Activated T-cell treated with anti-CD3 and anti-CD28 coated beads for 48 hours (primary cell): ENCODE measurements around the gene DCST2.
A peak's percentile ranks its signal among the peaks of the same experiment; 100 is the strongest.

Experiments used
- DNase-seq: peaks from one replicate; pipeline ENCODE4 v3.0.0-alpha.2; 2020; ENCODE audit warnings: low read depth

Gene DCST2

DNA sequence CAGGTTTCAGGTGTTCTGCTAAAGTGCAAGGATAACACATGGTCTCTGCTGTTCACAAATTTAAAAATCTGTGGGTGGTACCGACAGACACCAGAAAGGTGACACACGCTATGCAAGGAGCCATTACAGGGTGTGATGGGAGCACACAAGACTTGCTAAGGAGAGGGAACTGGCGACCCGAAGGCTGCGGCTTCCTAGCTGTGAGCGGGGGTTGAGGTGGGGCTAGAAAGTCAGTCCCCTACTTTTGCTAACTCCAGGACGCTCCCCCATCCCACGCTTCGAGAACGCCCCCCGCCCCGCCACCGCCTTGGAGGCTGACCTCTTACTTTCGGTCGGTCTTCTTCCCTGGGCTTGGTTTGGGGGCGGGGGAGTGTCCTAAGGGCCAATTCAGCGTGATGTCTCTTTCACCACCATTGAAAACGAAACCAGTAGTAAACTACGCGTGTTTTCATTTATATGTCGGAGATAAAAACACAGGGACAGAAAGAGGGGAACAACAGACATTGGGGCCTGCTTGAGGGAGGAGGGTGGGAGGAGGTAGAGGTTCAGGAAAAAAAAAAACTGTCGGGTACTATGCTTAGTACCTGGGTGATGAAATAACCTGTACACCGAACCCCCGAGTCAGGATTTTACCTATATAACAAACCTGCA is 58.0 kb downstream of the DCST2 start:
- DNase-seq = peak; percentile 60

DNA sequence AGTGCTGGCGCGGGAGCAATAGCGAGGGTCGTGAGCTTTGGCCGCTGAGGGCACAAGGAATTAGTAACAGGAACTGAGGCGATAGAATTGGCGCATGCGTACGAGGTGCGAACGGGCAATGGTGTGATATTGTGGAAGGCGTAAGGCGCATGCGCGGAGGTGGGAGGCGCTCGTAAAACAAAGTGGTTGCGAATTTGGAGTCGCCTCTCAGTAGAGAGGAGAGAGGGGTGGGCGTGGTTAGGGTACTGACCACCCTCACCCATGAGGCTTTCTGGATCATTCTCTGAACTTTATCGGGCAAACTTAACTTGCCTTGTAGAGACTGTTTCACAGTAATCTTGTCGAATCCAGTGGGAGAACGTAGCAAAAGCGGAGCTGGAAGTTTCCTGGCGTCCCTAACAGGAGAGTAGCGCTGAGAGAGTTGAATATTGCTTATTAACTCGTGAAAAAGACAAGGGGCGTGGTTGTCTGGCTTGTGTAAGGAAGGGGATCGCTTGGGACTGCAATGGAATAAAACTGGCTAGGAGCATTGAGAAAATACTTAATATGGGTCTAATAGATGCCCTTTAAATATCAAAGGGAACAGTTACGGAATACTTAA is 58.7 kb downstream of the DCST2 start:
- peak; percentile 87 for DNase-seq

DNA sequence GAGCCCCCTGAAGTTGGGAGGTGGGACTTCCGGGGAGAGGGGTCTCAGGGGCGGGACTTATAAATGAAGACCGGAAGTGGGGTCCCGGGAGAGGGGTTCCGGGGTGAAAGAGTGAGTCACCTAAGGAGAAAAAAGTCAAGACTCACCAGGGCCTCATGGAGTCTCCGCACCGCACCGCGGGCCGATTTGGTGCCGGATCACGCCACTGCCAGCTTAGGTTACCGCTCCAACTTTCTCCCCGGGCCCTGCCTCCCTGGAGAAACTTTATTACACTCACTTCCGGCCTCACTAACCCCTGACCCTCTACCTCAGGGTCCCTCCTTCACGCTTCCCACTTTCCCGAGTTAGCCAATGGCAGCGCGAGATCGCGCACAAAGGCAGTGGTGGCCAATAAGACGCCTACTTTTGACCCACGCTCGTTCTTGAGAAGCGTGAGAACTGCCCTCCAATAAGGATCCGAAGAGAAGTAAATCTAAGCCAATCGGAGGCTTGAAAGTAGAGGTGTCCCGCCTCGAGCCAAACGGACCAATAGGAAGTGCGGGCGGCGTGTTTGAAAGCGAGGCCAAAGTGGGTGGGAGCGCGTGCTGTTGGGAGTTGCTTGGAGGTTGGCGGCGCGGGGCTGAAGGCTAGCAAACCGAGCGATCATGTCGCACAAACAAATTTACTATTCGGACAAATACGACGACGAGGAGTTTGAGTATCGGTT is 59.3 kb downstream of the DCST2 start, which contains the start of gene CKS1B:
Gene CKS1B (plus strand): TSS at position 580 of the 706 bp plus-strand sequence. CDS start 65 bp downstream, at position 645.
- peak; percentile 91 for DNase-seq

DNA sequence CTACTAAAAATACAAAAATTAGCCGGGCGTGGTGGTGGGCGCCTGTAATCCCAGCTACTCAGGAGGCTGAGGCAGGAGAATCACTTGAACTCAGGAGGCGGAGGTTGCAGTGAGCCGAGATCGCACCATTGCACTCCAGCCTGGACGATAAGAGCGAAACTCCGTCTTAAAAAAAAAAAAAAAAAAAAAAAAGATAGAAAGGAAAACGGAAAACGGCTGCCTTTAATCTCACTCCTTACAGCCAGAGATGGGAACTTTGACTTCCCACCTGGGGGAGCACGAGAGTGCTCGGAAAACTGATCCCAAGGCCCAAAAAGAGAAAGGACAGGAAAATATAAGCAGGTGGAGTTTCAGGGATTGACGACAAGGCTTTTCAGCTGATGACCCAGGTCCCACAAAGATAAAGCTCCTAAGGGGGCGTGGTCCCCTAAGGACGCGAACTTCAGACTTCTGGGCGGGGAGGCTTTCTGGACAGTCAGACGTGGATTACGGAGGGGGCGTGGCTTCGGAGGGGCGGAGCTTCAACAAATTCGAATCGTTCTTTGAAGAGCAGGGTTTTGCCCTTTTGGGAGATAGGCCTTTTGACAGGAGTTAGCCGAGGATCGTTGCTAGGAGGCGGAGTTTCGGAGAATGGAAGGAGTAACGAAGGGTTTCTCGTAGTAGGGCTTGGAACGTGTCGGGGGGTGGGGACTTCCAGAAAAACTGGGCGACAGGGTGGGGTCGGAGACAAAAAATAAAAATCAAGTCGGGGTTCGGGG is 60.1 kb downstream of the DCST2 start:
- peak; percentile 90 for DNase-seq

DNA sequence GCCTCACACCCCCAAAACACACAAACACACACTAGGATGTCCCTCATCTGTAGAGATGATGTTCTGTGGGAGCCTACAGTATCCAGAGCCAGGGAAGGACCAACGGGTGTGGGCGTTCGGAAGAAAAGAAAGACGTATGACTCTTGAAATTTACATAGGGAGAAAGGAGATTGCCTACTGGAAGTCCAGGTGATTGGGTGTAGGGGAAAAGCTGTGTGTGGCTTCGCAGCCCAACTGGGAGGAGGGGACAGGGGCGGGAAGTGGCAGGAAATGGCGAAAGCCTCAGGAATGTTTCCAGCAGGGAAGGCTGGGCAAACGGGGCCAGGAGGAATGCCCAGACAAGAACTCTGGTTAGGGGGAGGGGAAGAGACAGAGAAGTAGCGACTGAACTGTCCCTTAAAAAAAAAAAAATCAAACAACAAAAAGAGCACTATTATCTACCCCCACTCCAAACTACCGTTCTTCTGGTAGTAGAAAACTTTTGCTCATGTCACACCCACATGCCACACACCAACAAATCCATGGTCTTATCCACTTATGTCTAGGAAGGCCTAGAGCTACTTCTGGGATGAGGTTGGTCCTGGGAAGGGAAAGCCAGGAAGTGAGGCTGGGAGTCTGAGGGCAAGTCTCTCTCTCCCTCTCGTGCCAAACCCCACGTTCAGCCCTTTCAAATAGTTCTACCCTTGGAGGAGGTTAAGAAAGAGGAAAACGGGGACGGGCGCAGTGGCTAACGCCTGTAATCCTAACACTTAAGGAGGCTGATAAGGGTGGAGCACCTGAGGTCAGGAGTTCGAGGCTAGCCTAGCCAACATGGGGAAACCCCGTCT is 60.9 kb downstream of the DCST2 start:
- DNase-seq = no peak

DNA sequence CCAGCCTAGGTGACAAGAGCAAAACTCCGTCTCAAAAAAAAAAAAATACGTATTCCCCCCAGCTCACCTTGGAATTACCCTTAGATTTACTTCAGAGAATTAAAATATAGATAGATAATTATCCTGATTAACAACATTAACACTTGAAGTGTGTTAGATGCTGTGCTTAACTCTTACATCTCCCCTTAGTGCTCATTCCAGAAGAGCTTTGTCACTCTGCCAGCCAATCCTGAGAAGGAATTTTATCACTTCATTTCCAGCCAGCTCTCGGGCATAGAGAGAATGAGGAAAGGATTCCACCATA is 61.4 kb downstream of the DCST2 start:
- no peak for DNase-seq

DNA sequence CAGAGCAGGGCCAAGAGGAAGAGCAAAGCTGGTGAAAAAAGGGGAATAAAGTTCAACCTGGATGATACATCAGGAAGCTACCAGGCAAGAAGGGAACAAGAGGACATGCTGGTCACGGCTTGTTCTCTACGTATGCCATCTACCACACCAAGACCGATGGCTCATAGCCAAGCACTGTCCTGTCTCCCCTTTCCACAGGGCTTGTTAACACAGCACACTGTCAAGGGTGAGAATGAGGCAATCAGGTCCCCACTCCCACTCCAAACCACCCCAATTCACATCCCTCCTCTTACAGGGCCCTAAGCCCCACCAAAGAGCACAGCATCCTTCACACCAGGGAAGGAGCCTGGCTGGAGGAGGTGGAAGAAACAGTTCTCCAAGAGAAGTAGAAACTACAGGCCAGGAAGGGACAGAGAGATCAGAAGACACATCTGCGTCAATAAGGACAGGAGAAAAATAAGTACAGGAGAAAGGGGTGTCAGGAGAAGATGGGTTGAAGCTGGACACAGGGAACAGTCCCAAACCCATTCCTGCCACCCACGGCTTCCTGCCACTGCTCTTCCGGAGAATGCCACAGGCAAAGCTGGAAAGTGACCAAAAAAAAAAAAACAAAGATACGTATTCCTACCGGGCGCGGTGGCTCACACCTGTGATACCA is 62.1 kb downstream of the DCST2 start:
- DNase-seq = no peak

DNA sequence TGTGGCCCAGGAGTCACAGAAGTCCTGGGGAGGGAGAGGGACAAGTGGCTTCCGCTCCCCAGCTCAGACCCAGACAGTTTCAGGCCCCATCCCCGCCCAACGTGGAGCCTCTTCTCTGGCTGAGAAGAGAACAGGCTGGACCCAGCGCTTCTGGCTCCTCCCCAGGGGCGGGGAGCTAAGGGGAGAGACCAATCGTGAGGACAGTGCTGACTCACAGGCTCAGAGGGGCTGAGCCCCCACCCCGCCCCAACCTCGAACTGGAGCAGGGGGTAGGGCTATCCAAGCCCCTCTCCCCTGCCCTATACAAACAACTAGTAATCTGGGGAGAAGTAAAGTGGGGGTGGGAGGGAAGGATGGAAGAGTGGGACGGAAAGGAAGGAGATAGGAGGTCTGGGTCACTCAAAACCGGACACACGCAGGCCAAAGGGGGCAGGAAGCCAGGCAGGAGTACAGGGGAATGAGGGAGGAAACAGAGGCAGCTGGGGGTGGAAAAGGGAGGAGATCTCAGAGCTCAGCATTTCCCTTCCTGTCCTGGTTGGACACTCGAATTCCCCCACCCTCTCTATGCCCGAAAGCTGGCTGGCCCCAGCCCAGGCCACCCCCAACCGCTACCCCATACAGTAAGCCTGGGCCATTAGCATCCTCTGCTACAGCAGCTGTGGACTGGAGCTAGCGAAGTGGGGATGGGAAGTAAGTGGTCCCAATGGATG is 62.8 kb downstream of the DCST2 start, which contains the start of gene SHC1:
Gene SHC1 (minus strand): TSS at position 117 of the 710 bp plus-strand sequence. CDS start 221 bp downstream, outside the sequence.
- DNase-seq = peak; percentile 49

DNA sequence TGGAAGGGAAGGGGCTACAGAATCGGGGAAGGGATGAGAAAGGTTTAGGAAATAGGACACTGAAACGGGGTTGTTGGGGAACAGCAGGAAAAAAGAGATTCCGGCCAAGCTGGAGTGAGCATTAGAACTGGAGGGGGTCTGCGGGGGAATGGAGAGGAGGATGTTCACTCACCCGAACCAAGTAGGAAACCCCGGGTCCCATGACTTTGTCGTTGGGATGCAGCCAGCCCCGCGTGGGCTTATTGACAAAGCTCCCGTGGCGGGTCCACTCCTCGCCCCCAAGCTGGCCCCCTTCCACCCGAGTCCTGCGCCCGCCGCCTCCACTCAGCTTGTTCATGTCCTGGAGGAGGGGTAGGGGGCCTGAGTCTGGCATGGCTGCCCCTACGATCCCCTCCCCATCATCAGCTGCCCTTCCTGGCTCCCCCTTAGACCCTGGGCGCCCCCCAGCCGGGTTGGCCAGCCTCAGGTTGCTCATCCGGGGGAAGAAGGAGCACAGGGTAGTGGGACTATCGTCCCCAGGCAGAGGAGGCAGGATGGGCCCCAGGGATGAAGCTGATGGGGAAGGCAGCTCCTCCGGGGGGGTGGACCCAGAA is 63.6 kb downstream of the DCST2 start:
- DNase-seq = no peak

DNA sequence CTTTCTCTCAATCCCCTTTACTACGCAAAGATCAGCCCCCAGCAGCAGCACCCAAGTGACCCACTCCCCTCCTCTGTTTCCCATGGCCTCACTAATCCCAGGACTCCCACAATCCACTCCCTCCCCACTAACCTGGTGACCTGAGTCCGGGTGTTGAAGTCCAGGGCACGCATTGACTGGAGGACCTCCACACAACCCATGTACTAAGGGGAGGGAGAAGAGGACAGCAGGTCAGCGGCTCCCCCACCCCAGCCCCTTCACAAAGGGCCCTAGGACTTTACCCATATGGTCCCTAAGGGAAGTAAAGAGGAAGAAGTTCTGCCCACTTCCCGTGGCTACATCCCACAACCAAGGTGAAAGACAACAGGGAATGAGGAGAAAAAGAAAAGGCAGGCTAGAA is 64.3 kb downstream of the DCST2 start:
- no peak for DNase-seq

DNA sequence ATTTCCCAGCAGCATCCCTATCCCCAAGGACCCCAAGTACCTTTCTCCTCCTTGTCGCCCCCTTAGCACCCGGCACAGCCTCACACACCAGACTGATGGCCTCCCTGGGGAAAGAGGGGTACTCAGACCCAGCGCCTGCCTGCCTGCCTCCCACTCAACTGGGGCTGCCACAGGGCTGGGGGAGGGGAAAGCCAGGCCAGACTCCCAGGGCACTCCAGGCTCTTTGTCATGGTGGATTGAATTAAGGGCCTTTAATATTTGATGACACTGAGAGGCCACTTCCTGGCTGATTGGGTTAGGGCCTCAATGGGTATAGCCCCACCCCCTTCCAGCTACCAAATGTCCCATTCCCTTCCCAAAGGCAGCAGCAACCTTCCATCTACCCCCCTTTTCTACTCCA is 64.8 kb downstream of the DCST2 start:
- no peak for DNase-seq
